Cardiac fibroblast (primary cell): ENCODE measurements around the gene CYP1A2.

Experiments used
- DNase-seq, 2 donors: peaks; one replicate each; pipeline versions ENCODE4 v3.0.0 to v3.0.0-alpha.2; 2010; ENCODE audit warnings: low read depth in 2 of 2
- H3K4me3 ChIP-seq, 2 donors: replicated peaks in 1 of 2; 1 replicate in 1 of 2; 2 replicates in 1 of 2; pipeline ENCODE4 v1.5.1; 2011; ENCODE audit warnings: low read depth in 2 of 2, low read length in 2 of 2, mild to moderate bottlenecking in 2 of 2, moderate library complexity in 1 of 2
- CTCF ChIP-seq: IDR thresholded peaks from one replicate; pipeline ENCODE4 v1.5.1; 2011; ENCODE audit warnings: low read depth, mild to moderate bottlenecking, low read length, inconsistent platforms

Gene CYP1A2

GRCh38 chr15:74742422-74742821, 6.2 kb upstream of the CYP1A2 start:
- no peak overlapping the region for H3K4me3 ChIP-seq
- DNase-seq, result no peak
- no peak for TF ChIP-seq CTCF

DNA sequence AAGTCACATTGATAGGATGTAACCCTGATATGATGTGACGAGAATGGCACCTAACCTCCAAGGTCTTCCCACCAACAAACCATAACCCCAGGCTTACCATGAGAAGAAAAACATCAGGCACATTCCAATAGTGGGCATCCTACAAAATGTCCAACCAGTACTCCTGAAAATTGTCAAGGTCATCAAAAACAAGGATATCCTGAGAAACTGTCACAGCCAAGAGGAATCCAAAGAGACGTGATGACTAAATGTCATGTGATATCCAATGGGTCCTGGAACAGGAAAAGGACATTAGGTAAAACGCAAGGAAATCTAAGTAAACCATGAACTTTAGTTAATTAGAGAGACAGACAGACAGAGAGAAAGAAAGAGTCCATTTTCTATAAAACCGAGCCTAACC, 2.3 kb upstream of the CYP1A2 start:
- H3K4me3 ChIP-seq, result no peak overlapping the region
- no peak for DNase-seq
- no peak for TF ChIP-seq CTCF

GRCh38 chr15:74749832-74750231, 1.2 kb downstream of the CYP1A2 start:
- DNase-seq, result no peak
- TF ChIP-seq CTCF, result no peak
- no peak overlapping the region for H3K4me3 ChIP-seq

DNA sequence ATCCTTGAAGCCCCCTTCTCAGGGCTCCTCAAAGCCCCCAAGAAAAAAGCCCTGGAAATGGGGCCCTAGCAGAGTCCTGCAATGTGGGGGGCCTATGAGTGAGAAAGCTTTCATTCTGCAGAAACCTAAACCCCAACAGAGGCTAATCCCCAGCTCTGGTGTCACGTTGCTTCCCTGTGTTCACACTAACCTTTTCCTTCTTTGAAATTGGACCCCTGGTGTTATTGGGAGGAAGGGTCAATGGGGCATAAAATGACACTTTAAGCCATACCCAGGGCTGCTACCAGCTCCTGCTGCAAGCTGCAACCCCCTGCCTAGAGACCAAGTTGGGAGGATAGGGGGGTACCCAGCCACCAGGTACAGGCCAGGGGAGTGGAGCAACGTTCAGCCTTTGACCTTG, 2.1 kb downstream of the CYP1A2 start:
- no peak for TF ChIP-seq CTCF
- no peak for DNase-seq
- H3K4me3 ChIP-seq, result no peak overlapping the region

DNA sequence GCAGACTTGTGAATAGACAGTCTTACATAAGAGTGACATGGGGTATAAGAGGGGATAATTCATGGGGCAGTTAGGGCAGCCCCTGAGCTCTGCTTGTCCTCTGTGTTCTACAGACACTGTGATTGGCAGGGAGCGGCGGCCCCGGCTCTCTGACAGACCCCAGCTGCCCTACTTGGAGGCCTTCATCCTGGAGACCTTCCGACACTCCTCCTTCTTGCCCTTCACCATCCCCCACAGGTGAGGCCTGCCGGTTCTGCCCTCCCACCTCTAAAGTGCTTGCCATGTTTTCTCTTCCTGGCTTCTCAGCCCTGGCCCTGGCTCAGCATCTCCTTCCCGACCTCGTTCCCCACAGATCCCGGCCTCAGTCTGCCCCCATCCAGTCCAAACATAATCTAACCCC, 3.4 kb downstream of the CYP1A2 start:
- no peak for TF ChIP-seq CTCF
- no peak for DNase-seq
- H3K4me3 ChIP-seq, result no peak overlapping the region

- no peak overlapping the region for H3K4me3 ChIP-seq
- DNase-seq, result peak; percentile 46 to 56
- TF ChIP-seq CTCF, result no peak
These were observed 3.9 kb downstream of the CYP1A2 start for GRCh38 chr15:74752531-74752930.

GRCh38 chr15:74754593-74755215, 6.1 kb downstream of the CYP1A2 start:
- no peak overlapping the region for H3K4me3 ChIP-seq
- no peak for TF ChIP-seq CTCF
- DNase-seq, result no peak
